Activated T-cell treated with anti-CD3 and anti-CD28 coated beads, Interleukin-2, amount 50 U/mL, for 1 hour (primary cell): ENCODE measurements around the gene OSBPL10.

Experiments used
- DNase-seq: peaks from one replicate; pipeline ENCODE4 v3.0.0-alpha.2; 2020

OSBPL10 gene

GRCh38 chr3:31955581-31955980 lies 25.5 kb downstream of the OSBPL10 start:
- DNase-seq = no peak

DNA sequence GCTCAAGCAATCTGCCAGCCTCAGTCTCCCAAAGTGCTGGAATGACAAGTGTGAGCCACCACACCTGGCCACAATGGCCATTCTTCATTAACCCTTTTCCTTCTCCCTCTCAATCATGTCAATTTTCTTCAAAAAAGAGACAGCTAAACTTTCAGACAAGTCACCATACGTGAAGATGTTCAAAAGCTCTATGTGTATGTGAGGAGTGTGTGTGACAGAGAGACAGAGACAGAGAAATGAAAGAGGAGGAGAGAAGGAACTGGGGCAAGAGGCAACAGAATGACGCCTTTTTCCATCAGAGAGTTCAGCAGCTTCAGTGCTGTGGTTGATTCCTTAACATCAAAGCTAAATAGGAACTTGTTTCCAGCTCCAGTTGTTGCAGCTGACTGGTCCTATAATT lies 27.4 kb downstream of the OSBPL10 start:
- no peak for DNase-seq

- no peak for DNase-seq
Measured at GRCh38 chr3:31953091-31953490, 28.0 kb downstream of the OSBPL10 start.

GRCh38 chr3:31952205-31952604 lies 28.9 kb downstream of the OSBPL10 start:
- no peak for DNase-seq

DNA sequence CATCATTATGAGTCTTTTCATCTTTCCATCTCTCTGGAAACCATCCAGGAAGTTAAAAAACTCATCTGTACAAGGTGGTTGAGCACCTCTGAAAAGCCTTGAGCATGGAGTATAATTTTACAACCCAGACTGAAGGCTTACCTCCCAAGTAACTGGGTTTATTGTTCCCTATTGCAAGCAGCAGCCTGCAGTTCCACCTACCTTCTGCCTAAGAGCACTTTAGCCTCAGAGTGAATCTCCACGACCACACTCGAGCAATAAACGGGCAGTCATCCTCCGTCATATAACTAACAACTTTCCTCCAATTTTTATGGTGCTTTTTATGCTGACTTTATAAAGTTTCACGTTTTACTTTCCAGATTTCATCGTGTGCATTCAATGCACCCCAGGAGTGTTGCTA lies 32.8 kb downstream of the OSBPL10 start:
- DNase-seq = no peak

GRCh38 chr3:31947671-31948091 lies 33.4 kb downstream of the OSBPL10 start:
- no peak for DNase-seq

GRCh38 chr3:31947162-31947561 lies 33.9 kb downstream of the OSBPL10 start:
- DNase-seq = no peak

DNA sequence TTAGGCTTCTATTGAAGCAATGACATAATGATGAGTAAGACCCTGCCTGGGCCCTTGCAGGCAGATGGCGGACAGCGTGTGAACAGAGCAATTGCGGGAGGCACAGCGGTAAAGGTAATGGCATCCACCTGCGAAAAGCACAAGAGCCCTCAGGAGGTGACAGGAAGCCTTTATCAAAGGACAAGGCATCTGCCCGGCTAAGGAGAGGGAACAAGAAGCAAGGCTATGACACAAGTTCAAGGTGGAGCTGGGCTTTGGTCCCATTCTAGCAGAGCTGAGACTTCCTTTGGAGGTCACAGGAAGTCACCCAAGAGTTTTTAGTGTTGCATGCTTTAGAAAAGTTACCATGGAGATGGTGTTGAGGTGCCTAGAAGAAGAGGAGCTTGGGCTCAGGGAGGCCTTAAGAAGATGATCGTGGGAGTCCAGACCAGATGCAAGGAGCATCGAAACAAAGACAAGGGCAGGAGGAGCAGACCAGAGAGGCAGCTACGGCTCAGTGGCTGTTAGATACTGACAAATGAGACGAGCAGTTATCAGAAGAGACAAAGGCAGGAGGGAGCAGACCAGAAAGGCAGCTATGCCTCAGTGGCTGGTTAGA lies 34.5 kb downstream of the OSBPL10 start:
- DNase-seq = no peak

- no peak for DNase-seq
Measured at GRCh38 chr3:31945738-31946052, 35.4 kb downstream of the OSBPL10 start.

DNA sequence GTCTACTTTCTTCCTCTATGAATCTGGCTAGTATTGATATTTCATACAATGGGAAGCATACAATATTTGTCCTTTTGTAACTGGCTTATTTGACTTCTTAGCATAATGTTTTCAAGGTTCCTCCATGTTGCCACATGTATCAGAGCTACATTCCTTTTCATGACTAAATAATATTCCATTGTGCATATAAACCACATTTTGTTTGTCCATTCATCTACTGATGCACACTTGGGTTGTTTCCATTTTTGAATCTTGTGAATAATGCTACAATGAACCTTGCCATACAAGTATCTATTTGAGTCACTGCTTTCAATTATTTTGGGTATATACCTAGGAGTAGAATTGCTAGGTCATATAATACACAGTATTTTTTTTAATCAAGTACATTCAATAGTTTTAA lies 38.0 kb downstream of the OSBPL10 start:
- no peak for DNase-seq

DNA sequence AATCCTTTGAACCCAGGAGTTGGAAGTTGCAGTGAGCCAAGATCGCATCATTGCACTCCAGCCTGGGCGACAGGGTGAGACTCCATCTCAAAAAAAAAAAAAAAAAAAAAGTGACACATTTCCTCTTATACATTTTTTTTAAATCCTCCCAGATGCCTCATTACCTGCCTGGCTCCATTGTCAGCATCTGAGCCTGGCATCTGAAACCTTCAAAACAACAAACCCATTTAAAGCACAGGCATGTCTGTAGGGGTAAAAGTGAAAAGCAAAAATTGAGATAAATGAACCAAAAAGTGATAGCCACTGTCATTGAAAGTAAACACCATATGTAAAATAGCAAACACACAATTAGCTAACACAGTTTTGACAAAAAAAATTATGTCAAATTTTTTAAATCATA lies 38.6 kb downstream of the OSBPL10 start:
- no peak for DNase-seq

- DNase-seq = no peak
Measured at GRCh38 chr3:31937225-31937624, 43.8 kb downstream of the OSBPL10 start.

- no peak for DNase-seq
Measured at GRCh38 chr3:31936420-31937060, 44.5 kb downstream of the OSBPL10 start.

DNA sequence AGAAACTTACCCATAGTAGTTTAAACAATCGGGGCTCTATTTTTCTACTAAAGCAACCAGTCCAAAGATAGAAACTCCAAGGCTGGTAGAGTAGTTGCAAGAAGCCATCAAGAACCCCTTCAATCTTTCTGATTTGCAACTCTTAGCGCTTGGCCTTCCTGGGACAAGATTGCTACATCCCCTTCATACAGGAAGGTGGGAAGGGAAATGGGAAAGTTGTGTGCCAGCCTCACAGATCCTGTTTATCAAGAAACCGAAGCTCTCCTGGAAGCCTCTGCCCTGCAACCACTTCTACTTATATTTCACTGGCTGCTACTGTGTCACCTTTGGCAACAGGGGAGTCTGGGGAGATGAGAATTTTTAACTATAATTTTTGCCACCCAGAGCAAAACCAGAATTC lies 46.2 kb downstream of the OSBPL10 start:
- DNase-seq = no peak

GRCh38 chr3:31934018-31934417 lies 47.0 kb downstream of the OSBPL10 start:
- no peak for DNase-seq

GRCh38 chr3:31932990-31933389 lies 48.1 kb downstream of the OSBPL10 start:
- DNase-seq = no peak

GRCh38 chr3:31929826-31930502 lies 51.1 kb downstream of the OSBPL10 start:
- no peak for DNase-seq

DNA sequence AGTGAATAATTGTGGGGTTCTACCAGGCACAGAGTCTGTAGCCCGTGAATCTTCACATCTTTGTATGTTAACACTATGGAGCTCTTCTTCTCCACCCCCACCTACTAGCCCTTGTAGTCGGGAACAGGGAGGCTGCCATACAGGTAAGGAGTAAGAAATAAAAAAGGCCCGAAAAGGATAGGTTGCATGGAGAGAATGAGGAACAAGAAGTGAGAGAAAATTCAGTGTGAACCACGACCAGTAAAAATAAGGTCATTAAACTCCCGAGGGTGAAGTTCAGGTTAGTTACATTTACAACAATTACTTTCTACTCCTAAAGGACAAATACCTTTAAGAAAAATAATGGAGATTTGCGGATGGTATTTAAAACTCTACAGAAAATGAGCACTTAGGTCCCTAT lies 53.3 kb downstream of the OSBPL10 start:
- no peak for DNase-seq

DNA sequence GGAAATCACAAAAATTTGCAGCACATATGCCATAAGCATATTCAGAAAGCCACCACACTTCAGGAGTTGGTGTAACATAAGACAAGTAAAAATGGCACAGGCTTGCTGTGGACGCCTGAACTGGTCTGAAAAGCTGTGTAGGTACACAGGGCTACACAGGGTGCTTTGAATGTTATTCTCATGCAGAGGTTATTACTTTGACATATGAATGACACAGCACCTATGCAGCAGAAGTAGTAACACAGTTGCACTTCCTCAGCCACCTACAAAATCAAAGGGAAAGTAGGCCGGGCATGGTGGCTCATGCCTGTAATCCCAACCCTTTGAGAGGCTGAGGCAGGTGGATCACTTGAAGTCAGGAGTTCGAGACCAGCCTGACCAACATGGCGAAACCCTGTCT lies 54.5 kb downstream of the OSBPL10 start:
- DNase-seq = no peak

- no peak for DNase-seq
Measured at GRCh38 chr3:31925271-31925630, 55.8 kb downstream of the OSBPL10 start.

GRCh38 chr3:31924610-31925270 lies 56.3 kb downstream of the OSBPL10 start:
- DNase-seq = no peak

DNA sequence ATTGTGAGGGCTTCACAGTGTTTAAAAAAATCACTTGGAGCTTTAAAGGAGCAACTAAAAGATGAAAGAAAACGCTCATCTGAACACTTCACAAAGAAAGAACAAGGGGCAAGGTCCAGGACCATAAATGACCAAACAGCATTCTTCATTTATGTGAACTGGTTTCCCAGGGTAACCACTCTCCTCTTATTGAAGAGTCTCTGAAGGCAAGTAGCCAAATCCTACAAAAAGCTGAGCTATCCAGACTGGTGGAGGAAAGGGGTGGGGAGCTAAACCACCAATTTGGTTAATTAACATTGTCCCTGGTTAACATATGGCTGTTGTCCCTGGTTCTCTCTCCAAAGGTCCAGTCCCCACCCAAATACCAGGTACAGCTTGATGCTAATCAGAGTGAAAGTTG lies 58.1 kb downstream of the OSBPL10 start:
- no peak for DNase-seq

DNA sequence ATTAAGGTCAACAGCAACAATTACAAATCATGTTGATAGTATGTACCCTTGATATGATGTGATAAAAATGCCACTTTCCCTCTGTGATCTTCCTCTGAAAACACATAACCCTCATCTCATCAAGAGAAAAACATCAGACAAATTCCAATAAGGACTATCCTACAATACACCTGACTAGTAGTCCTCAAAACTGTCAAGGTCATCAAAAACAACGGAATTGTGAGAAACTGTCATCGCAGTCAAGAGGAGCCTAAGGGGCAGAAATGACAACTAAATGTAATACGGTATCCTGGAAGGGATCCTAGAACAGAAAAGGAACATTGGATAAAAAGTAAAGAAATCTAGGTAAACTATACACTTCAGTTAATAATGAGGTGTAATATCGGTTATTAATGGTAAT lies 59.2 kb downstream of the OSBPL10 start:
- DNase-seq = no peak

GRCh38 chr3:31920310-31920709 lies 60.8 kb downstream of the OSBPL10 start:
- no peak for DNase-seq
